HepG2 (cell line): ENCODE data around the gene SYCP2L. TPM values are rescaled to one million over a fixed set of nuclear protein-coding genes. Genes with fewer than 3 reads are reported as not detected.

Source experiments
- ATF2 ChIP-seq: sonication (generic); formaldehyde crosslinking; IDR thresholded peaks from 2 replicates; pipeline ENCODE4 v1.4.0; 2020; ENCODE audit warnings: missing genetic modification reagents
- CTCF ChIP-seq: sonication (generic); formaldehyde crosslinking; IDR thresholded peaks from 2 replicates; pipeline ENCODE4 v1.5.0; 2020; ENCODE audit warnings: mild to moderate bottlenecking, missing genetic modification reagents, moderate library complexity
- EP300 ChIP-seq, 3 experiments: sonication (generic) in 1 of 3; formaldehyde crosslinking in 1 of 3; IDR thresholded peaks; 2 replicates each; pipeline versions ENCODE4 v1.5.1 to v1.6.1; 2011 to 2020; ENCODE audit warnings: low read depth in 2 of 3, low read length in 2 of 3, borderline replicate concordance in 1 of 3, improper control_type of control experiment in 1 of 3, mild to moderate bottlenecking in 1 of 3, missing genetic modification reagents in 1 of 3, moderate library complexity in 1 of 3
- FOXO4 ChIP-seq: sonication (generic); formaldehyde crosslinking; conservative IDR thresholded peaks from 2 replicates; pipeline ENCODE4 v1.8.1; 2023; ENCODE audit warnings: missing genetic modification reagents
- HOXA3 ChIP-seq: sonication (generic); formaldehyde crosslinking; IDR thresholded peaks from 2 replicates; pipeline ENCODE4 v1.5.0; 2020; ENCODE audit warnings: missing genetic modification reagents
- KDM5A ChIP-seq: fragments of 200-600 bp; sonication (generic); IDR thresholded peaks from 2 replicates; pipeline ENCODE4 v1.7.0; 2018; ENCODE audit warnings: antibody characterized with exemption, mild to moderate bottlenecking, low read length, borderline replicate concordance
- KDM6A ChIP-seq: IDR thresholded peaks from 2 replicates; pipeline ENCODE4 v1.6.1; 2016; ENCODE audit warnings: low read depth
- NR2C2 ChIP-seq: sonication (generic); formaldehyde crosslinking; IDR thresholded peaks from 2 replicates; pipeline ENCODE4 v1.4.0; 2020; ENCODE audit warnings: missing genetic modification reagents, mild to moderate bottlenecking, moderate library complexity, borderline replicate concordance
- SAFB2 ChIP-seq: sonication (generic); formaldehyde crosslinking; IDR thresholded peaks from 2 replicates; pipeline ENCODE4 v1.5.1; 2020; ENCODE audit warnings: missing genetic modification reagents, low read depth, mild to moderate bottlenecking, borderline replicate concordance
- SP140L ChIP-seq: sonication (generic); formaldehyde crosslinking; IDR thresholded peaks from 2 replicates; pipeline ENCODE4 v1.4.0; 2020; ENCODE audit warnings: missing genetic modification reagents, borderline replicate concordance
- ZBTB4 ChIP-seq: sonication (generic); formaldehyde crosslinking; IDR thresholded peaks from 2 replicates; pipeline ENCODE4 v1.4.0; 2020; ENCODE audit warnings: missing genetic modification reagents, mild to moderate bottlenecking, borderline replicate concordance
- ZNF10 ChIP-seq: sonication (generic); formaldehyde crosslinking; IDR thresholded peaks from 2 replicates; pipeline ENCODE4 v1.4.0; 2020; ENCODE audit warnings: mild to moderate bottlenecking, low read depth, missing genetic modification reagents, borderline replicate concordance
- ZNF552 ChIP-seq: sonication (generic); formaldehyde crosslinking; IDR thresholded peaks from 2 replicates; pipeline ENCODE4 v1.9.0; 2022; ENCODE audit warnings: missing genetic modification reagents, mild to moderate bottlenecking, borderline replicate concordance
- ZNF672 ChIP-seq: sonication (generic); formaldehyde crosslinking; IDR thresholded peaks from 2 replicates; pipeline ENCODE4 v1.8.1; 2022; ENCODE audit warnings: missing genetic modification reagents
- polyA plus RNA-seq, 8 experiments: library from polyadenylated mRNA; depleted of rRNA in 3 of 8; stranded (reverse) in 7 of 8; unstranded in 1 of 8; fragments of >200 nt; fragmentation: Illumina TruSeq in 4 of 8; extraction: Trizol in 4 of 8; gene quantifications; 2 replicates each; pipeline versions ENCODE4 v1.2.1 to v1.2.3, GENCODE V29; 2011 to 2016; ENCODE audit warnings: low read depth in 4 of 8, missing spikeins in 1 of 8, mixed read lengths in 1 of 8; ENCODE audit not compliant: insufficient read depth in 1 of 8
- total RNA-seq, 5 experiments: library from RNA; depleted of rRNA; stranded (reverse); fragments of >200 nt; fragmentation: Illumina TruSeq; extraction: Trizol; gene quantifications; 2 replicates each; pipeline ENCODE4 v1.2.3, GENCODE V29; 2016; ENCODE audit warnings: low read depth in 1 of 5
- TF ChIP-seq, protein P1 (sequence below): sonication (generic); formaldehyde crosslinking; IDR thresholded peaks from 2 replicates; pipeline ENCODE4 v1.4.0; 2020; ENCODE audit warnings: mild to moderate bottlenecking, missing genetic modification reagents

Gene SYCP2L
- total and polyA plus RNA-seq, 2 of the 13 experiments (the other 11 are each of a cell fraction or from before 2014, with no cell fraction given), result 0.22 to 0.54 TPM

GRCh38 chr6:11012295-11012754 lies 125.5 kb downstream of the SYCP2L start (continued):
- peak; percentile 51; the same call in 1 of the 2 replicates for TF ChIP-seq NR2C2 (CRISPR knock-in tag)
- TF ChIP-seq KDM6A (CRISPR knock-in tag), result peak; percentile 98
- TF ChIP-seq HOXA3 (CRISPR knock-in tag), result peak; percentile 77
- no peak for TF ChIP-seq ZNF552 (CRISPR knock-in tag)
- peak; percentile 43; the same call in 1 of the 2 replicates for TF ChIP-seq KDM5A
- TF ChIP-seq CTCF, result peak; percentile 4; the same call in 1 of the 2 replicates
- TF ChIP-seq EP300 (IDR thresholded peaks at IDR 0.05; ENCODE audit: low read depth in 2 of 2, low read length in 2 of 2), result peak; percentile 90 to 98
- TF ChIP-seq EP300 (CRISPR knock-in tag; IDR thresholded peaks at IDR 0.05; ENCODE audit: borderline replicate concordance), result peak; percentile 93
- TF ChIP-seq SAFB2 (CRISPR knock-in tag), result no peak
- TF ChIP-seq FOXO4 (CRISPR knock-in tag), result no peak
- peak; percentile 76 for TF ChIP-seq ATF2 (CRISPR knock-in tag)
- TF ChIP-seq, protein P1, sequence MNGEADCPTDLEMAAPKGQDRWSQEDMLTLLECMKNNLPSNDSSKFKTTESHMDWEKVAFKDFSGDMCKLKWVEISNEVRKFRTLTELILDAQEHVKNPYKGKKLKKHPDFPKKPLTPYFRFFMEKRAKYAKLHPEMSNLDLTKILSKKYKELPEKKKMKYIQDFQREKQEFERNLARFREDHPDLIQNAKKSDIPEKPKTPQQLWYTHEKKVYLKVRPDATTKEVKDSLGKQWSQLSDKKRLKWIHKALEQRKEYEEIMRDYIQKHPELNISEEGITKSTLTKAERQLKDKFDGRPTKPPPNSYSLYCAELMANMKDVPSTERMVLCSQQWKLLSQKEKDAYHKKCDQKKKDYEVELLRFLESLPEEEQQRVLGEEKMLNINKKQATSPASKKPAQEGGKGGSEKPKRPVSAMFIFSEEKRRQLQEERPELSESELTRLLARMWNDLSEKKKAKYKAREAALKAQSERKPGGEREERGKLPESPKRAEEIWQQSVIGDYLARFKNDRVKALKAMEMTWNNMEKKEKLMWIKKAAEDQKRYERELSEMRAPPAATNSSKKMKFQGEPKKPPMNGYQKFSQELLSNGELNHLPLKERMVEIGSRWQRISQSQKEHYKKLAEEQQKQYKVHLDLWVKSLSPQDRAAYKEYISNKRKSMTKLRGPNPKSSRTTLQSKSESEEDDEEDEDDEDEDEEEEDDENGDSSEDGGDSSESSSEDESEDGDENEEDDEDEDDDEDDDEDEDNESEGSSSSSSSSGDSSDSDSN, result no peak
- TF ChIP-seq ZNF672 (CRISPR knock-in tag), result no peak
- TF ChIP-seq ZNF10 (CRISPR knock-in tag), result no peak
- no peak for TF ChIP-seq SP140L (CRISPR knock-in tag)
- no peak for TF ChIP-seq ZBTB4 (CRISPR knock-in tag)
